Kidney epithelial cell (primary cell): Measurements from ENCODE around the gene EPC2. TPM values are rescaled to one million over a fixed set of nuclear protein-coding genes. Genes with fewer than 3 reads are reported as not detected.

Experiments used
- DNase-seq: peaks from one replicate; pipeline ENCODE4 v3.0.0-alpha.2; 2010; ENCODE audit warnings: low read depth
- H3K27me3 ChIP-seq: 2 replicates; pipeline ENCODE4 v1.6.0; 2011; ENCODE audit warnings: low read length; ENCODE audit not compliant: control insufficient read depth, insufficient read depth
- H3K36me3 ChIP-seq: 2 replicates; pipeline ENCODE4 v1.5.1; 2011; ENCODE audit warnings: low read length; ENCODE audit not compliant: control insufficient read depth, insufficient read depth
- H3K4me3 ChIP-seq: 2 replicates; pipeline ENCODE4 v1.5.1; 2011; ENCODE audit warnings: low read depth, mild to moderate bottlenecking, control low read depth, low read length
- CTCF ChIP-seq: IDR thresholded peaks from 2 replicates; pipeline ENCODE4 v1.5.1; 2011; ENCODE audit warnings: mild to moderate bottlenecking, moderate library complexity, low read length, control low read depth, inconsistent platforms; ENCODE audit not compliant: insufficient read depth, poor library complexity, severe bottlenecking
- total RNA-seq: library from RNA; depleted of rRNA; stranded (reverse); fragments of >200 nt; gene quantifications from 2 replicates; pipeline ENCODE4 v1.2.3, GENCODE V29; 2015

Gene EPC2
- total RNA-seq, 1 donor from 2014 or later, result 20.1 TPM

DNA sequence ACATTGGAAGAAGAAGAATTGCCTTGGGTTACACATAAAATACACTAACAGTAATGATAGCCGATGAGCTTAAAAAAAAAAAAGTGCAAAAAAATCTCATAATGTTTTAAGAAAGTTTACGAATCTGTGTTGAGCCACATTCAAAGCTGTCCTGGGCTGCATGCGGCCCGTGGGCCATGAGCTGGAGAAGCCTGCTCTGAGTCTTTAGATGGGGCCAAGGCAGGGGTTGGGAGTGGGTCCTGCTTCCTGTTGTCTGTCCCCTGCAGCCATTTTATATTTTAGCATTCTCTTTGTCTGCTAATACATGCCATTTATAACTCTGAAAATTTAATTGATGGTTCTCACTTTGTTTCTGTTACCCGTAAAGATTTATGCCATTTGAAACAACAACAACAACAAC lies 93.2 kb downstream of the EPC2 start:
- no peaks in the 10 kb centered on the region for H3K27me3 ChIP-seq
- TF ChIP-seq CTCF, result no peak
- no peak overlapping the region for H3K4me3 ChIP-seq
- no peaks in the 10 kb centered on the region for H3K36me3 ChIP-seq
- DNase-seq, result no peak

- H3K4me3 ChIP-seq, result no peak overlapping the region
- TF ChIP-seq CTCF, result no peak
- DNase-seq, result no peak
- H3K27me3 ChIP-seq, result no peaks in the 10 kb centered on the region
- no peaks in the 10 kb centered on the region for H3K36me3 ChIP-seq
These were observed 95.0 kb downstream of the EPC2 start for GRCh38 chr2:148739454-148740105.

DNA sequence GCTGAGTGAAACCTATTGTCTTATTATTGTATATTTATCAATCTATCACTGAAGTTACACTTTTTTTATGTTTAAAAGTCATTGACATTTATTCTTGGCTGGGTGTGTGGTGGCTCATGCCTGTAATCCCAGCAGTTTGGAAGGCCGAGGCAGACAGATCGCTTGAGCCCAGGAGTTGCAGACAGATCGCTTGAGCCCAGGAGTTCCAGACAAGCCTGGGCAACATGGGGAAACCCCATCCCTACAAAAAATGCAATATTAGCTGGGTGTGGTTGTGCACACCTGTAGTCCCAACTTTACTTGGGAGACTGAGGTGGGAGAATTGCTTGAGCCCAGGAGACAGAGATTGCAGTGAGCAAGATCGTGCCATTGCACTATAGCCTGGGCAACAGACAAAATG lies 97.8 kb downstream of the EPC2 start:
- Histone ChIP-seq H3K4me3 (no peak overlapping the region), H3K36me3 (no peaks in the 10 kb centered on the region), H3K27me3 (no peaks in the 10 kb centered on the region)
- TF ChIP-seq CTCF, result no peak
- DNase-seq, result no peak

- Histone ChIP-seq H3K36me3 (no peaks in the 10 kb centered on the region), H3K4me3 (no peak overlapping the region), H3K27me3 (no peaks in the 10 kb centered on the region)
- no peak for TF ChIP-seq CTCF
- DNase-seq, result no peak
These were observed 100.8 kb downstream of the EPC2 start for GRCh38 chr2:148745151-148745851.

- no peak for TF ChIP-seq CTCF
These were observed 102.4 kb downstream of the EPC2 start for GRCh38 chr2:148746973-148747372.

More at GRCh38 chr2:148746973-148747372, 102.4 kb downstream of the EPC2 start:
- no peaks in the 10 kb centered on the region for H3K27me3 ChIP-seq
- DNase-seq, result no peak
- H3K36me3 ChIP-seq, result no peaks in the 10 kb centered on the region
- no peak overlapping the region for H3K4me3 ChIP-seq
